SK-N-SH treated with all-trans-retinoic acid at 6 μM for 48 hours (cell line): ENCODE results near the gene ABHD12B.

Source experiments
- ATAC-seq: fragments of 200-7000 bp; cut with Tn5 transposase; 3 replicates; pipeline ENCODE4 v1.9.1; 2020; ENCODE audit warnings: mild to moderate bottlenecking, moderate library complexity
- ARNTL ChIP-seq: fragments of 450-650 bp; formaldehyde crosslinking; IDR thresholded peaks from 2 replicates; pipeline ENCODE4 v1.5.0; 2020; ENCODE audit warnings: low read depth, mild to moderate bottlenecking, moderate library complexity, borderline replicate concordance
- CREB5 ChIP-seq: fragments of 250-450 bp; sonication (Bioruptor Pico); IDR thresholded peaks from 2 replicates; pipeline ENCODE4 v1.5.1; 2020; ENCODE audit warnings: low read depth, mild to moderate bottlenecking, moderate library complexity
- CSDC2 ChIP-seq: fragments of 250-450 bp; sonication (Bioruptor Pico); IDR thresholded peaks from 2 replicates; pipeline ENCODE4 v1.5.0; 2020; ENCODE audit warnings: mild to moderate bottlenecking, moderate library complexity
- CSRNP3 ChIP-seq: fragments of 250-450 bp; sonication (Bioruptor Pico); IDR thresholded peaks from 2 replicates; pipeline ENCODE4 v1.5.1; 2021; ENCODE audit warnings: mild to moderate bottlenecking, moderate library complexity
- GLIS3 ChIP-seq: fragments of 250-450 bp; sonication (Bioruptor Pico); IDR thresholded peaks from 2 replicates; pipeline ENCODE4 v1.5.0; 2020; ENCODE audit warnings: mild to moderate bottlenecking, moderate library complexity
- OSR1 ChIP-seq: fragments of 250-450 bp; sonication (Bioruptor Pico); IDR thresholded peaks from 2 replicates; pipeline ENCODE4 v1.8.0; 2022; ENCODE audit warnings: moderate library complexity, mild to moderate bottlenecking, inconsistent platforms
- PATZ1 ChIP-seq: fragments of 250-450 bp; sonication (Bioruptor Pico); IDR thresholded peaks from 2 replicates; pipeline ENCODE4 v1.8.0; 2020; ENCODE audit warnings: mild to moderate bottlenecking, moderate library complexity, borderline replicate concordance
- POU6F1 ChIP-seq: fragments of 250-450 bp; sonication (Bioruptor Pico); IDR thresholded peaks from 2 replicates; pipeline ENCODE4 v1.8.0; 2021; ENCODE audit warnings: low read depth, mild to moderate bottlenecking, moderate library complexity, borderline replicate concordance
- PPARA ChIP-seq: fragments of 250-450 bp; sonication (Bioruptor Pico); IDR thresholded peaks from 2 replicates; pipeline ENCODE4 v1.5.0; 2020; ENCODE audit warnings: mild to moderate bottlenecking, borderline replicate concordance
- RARB ChIP-seq: fragments of 250-450 bp; sonication (Bioruptor Pico); IDR thresholded peaks from 2 replicates; pipeline ENCODE4 v1.8.0; 2021; ENCODE audit warnings: mild to moderate bottlenecking, moderate library complexity
- SNAI2 ChIP-seq: fragments of 250-450 bp; sonication (Bioruptor Pico); IDR thresholded peaks from 2 replicates; pipeline ENCODE4 v1.5.0; 2020; ENCODE audit warnings: mild to moderate bottlenecking, moderate library complexity
- TCF4 ChIP-seq: fragments of 250-450 bp; sonication (Bioruptor Pico); IDR thresholded peaks from 2 replicates; pipeline ENCODE4 v1.8.0; 2021; ENCODE audit warnings: mild to moderate bottlenecking, moderate library complexity, borderline replicate concordance
- TOX ChIP-seq: fragments of 250-450 bp; sonication (Bioruptor Pico); IDR thresholded peaks from 2 replicates; pipeline ENCODE4 v1.8.0; 2021; ENCODE audit warnings: mild to moderate bottlenecking, moderate library complexity, borderline replicate concordance
- TSHZ2 ChIP-seq: fragments of 250-450 bp; sonication (Bioruptor Pico); IDR thresholded peaks from 2 replicates; pipeline ENCODE4 v1.5.0; 2020; ENCODE audit warnings: mild to moderate bottlenecking, moderate library complexity
- ZC3H10 ChIP-seq: fragments of 250-450 bp; sonication (Bioruptor Pico); IDR thresholded peaks from 2 replicates; pipeline ENCODE4 v1.5.1; 2021; ENCODE audit warnings: mild to moderate bottlenecking, moderate library complexity
- ZFP3 ChIP-seq: fragments of 250-450 bp; sonication (Bioruptor Pico); IDR thresholded peaks from 2 replicates; pipeline ENCODE4 v1.5.0; 2020; ENCODE audit warnings: mild to moderate bottlenecking, moderate library complexity
- ZFP30 ChIP-seq: fragments of 450-650 bp; formaldehyde crosslinking; IDR thresholded peaks from 2 replicates; pipeline ENCODE4 v1.5.0; 2022; ENCODE audit warnings: mild to moderate bottlenecking, moderate library complexity
- ZNF565 ChIP-seq: fragments of 450-650 bp; formaldehyde crosslinking; conservative IDR thresholded peaks from 2 replicates; pipeline ENCODE4 v1.5.0; 2020; ENCODE audit warnings: low read depth, mild to moderate bottlenecking, moderate library complexity
- ZNF70 ChIP-seq: fragments of 450-650 bp; formaldehyde crosslinking; IDR thresholded peaks from 2 replicates; pipeline ENCODE4 v1.5.0; 2020; ENCODE audit warnings: mild to moderate bottlenecking, moderate library complexity
- ZNF8 ChIP-seq: fragments of 450-650 bp; formaldehyde crosslinking; IDR thresholded peaks from 2 replicates; pipeline ENCODE4 v1.5.0; 2020; ENCODE audit warnings: mild to moderate bottlenecking, moderate library complexity

The ABHD12B gene

GRCh38 chr14:50854521-50854920, 17.3 kb upstream of the ABHD12B start:
- no peak for ATAC-seq

GRCh38 chr14:50855558-50855957, 16.3 kb upstream of the ABHD12B start:
- no peak for TF ChIP-seq TSHZ2 (CRISPR knock-in tag)
- no peak for TF ChIP-seq RARB
- no peak for TF ChIP-seq PATZ1 (CRISPR knock-in tag)
- TF ChIP-seq ZNF565 (CRISPR knock-in tag): no peak
- TF ChIP-seq GLIS3 (CRISPR knock-in tag): no peak
- no peak for TF ChIP-seq OSR1
- no peak for TF ChIP-seq CSDC2 (CRISPR knock-in tag)
- TF ChIP-seq TCF4 (CRISPR knock-in tag): no peak
- TF ChIP-seq ZNF8: no peak
- TF ChIP-seq CSRNP3 (CRISPR knock-in tag): no peak
- no peak for TF ChIP-seq ZFP3 (CRISPR knock-in tag)
- no peak for TF ChIP-seq ZFP30 (CRISPR knock-in tag)
- TF ChIP-seq SNAI2 (CRISPR knock-in tag): no peak
- TF ChIP-seq ARNTL (CRISPR knock-in tag): no peak
- TF ChIP-seq PPARA: no peak
- 0 out of 3 replicates have a peak, but pooled peaks have one; percentile 39 for ATAC-seq

More at GRCh38 chr14:50854521-50854920, 17.3 kb upstream of the ABHD12B start:
- no peak for TF ChIP-seq ZC3H10 (CRISPR knock-in tag)

- no peak for TF ChIP-seq OSR1
- TF ChIP-seq TOX (CRISPR knock-in tag): no peak
- TF ChIP-seq SNAI2 (CRISPR knock-in tag): no peak
- no peak for TF ChIP-seq TCF4 (CRISPR knock-in tag)
- TF ChIP-seq PPARA: no peak
- no peak for TF ChIP-seq ZFP30 (CRISPR knock-in tag)
- no peak for TF ChIP-seq CSRNP3 (CRISPR knock-in tag)
- TF ChIP-seq ZC3H10 (CRISPR knock-in tag): no peak
- TF ChIP-seq ZNF565 (CRISPR knock-in tag): no peak
- no peak for TF ChIP-seq CSDC2 (CRISPR knock-in tag)
- TF ChIP-seq ARNTL (CRISPR knock-in tag): no peak
- TF ChIP-seq CREB5 (CRISPR knock-in tag): no peak
- no peak for TF ChIP-seq ZNF8
- TF ChIP-seq RARB: no peak
- no peak for ATAC-seq
These were observed 15.2 kb upstream of the ABHD12B start for GRCh38 chr14:50856660-50857059.

- ATAC-seq: no peak
- TF ChIP-seq OSR1 (no peak), CSRNP3 (CRISPR knock-in tag) (no peak), POU6F1 (CRISPR knock-in tag) (no peak), SNAI2 (CRISPR knock-in tag) (no peak), TCF4 (CRISPR knock-in tag) (no peak), PATZ1 (CRISPR knock-in tag) (no peak), ARNTL (CRISPR knock-in tag) (no peak), ZNF70 (CRISPR knock-in tag) (no peak), TOX (CRISPR knock-in tag) (no peak), CSDC2 (CRISPR knock-in tag) (no peak)
These were observed 12.6 kb upstream of the ABHD12B start for GRCh38 chr14:50859296-50859624.
